Endothelial cell of hepatic sinusoid (primary cell): Measurements from ENCODE around the gene PHYHIPL.
"Not testable (repeated sequence)": the region's sequence is repeated elsewhere in the genome, so short reads cannot be mapped to it uniquely, and the experiment has no call there.

Source experiments
- in situ Hi-C: cut with HindIII; loops from 2 replicates; pipeline ENCODE4 v1.10.0; 2017; ENCODE audit warnings: low sequenced_read_pairs

PHYHIPL gene

DNA sequence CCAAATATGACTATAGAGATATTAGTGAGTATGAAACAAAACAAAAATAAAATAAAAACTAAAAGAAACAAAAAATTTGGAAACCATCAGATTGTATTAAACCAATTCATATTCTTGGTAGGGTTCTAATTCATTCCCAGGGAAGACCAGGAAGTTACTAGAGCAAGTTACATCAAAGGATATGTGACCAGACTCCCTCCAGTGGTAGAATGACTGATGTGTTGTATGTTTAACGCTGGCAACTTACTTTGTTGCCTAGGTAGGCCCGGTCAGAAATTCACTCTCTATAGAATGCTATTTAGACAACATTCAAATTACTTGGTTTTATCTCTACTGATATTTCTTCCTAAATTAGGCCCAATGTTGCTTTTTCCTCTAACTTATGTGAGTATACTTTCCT, 5.2 kb downstream of the PHYHIPL start:
- in situ Hi-C loops, result no loop called here

DNA sequence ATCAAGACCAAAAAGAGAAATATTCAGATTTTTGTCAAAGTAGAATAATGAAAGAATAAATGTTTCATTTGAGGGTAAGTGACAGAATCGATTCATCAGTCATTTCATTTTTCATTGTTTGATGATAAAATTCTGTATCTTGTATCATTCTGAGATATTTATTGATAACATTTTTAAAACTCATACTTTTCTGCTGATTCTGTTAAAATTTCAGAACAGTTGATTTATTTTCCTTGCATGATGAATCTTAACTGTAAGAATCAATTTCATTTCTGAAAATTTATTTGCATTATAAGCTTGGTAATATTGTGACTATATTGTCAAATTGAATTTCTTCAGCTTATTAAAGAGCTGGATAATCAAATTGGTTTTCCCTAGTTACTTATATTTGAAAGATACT, 13.9 kb downstream of the PHYHIPL start:
- in situ Hi-C loops, result no loop called here

DNA sequence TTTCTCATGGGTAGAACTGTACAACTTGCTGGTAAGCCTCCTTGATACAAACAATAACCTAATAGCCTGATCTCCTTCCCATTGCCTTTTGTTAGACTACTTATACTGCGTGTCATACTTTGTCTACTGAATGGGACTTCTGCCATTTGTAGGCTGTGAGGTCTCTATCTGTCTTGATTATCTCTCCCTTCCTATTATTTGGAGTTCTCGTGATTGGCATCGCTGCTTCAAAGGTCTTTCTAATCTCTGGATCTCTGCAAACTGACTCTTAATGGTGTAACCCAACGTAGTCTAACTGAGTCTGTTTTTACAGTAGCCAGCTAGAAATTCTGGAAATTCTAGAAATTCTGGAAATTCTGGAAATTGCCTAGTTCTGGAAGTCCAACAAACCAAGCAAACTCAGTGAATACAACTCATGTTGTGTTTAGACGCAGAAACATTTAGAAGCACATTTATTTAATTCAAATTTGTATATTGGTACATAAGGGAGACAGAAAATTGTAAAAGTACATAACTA, 29.8 kb downstream of the PHYHIPL start:
- in situ Hi-C loops, result no loop called here

DNA sequence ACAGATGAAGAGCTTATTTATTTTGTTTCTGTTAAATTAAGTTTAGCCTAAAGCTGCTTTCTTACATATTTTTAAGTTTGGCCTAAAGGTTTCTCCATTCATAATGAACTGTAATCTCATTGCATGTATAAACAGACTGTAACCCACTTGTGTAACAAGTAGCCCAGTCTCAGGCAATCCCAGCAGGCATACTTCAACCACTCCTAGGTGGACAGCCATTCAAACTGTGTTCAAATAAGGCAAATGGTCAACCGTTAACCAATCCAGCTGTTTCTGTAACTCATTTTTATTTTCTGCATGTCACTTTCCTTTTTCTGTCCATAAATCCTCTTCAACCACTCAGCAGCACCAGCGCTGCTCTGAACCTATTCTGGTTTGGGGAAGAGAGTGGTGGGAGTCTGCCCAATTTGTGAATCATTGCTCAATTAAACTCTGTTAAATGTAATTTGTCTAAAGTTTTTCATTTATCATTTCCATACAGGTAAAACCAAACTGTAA, 35.9 kb downstream of the PHYHIPL start:
- in situ Hi-C loops, result loop anchor here (5.0 kb wide), 1 partner anchor 35 kb away; the partner anchor contains the start of gene PHYHIPL

DNA sequence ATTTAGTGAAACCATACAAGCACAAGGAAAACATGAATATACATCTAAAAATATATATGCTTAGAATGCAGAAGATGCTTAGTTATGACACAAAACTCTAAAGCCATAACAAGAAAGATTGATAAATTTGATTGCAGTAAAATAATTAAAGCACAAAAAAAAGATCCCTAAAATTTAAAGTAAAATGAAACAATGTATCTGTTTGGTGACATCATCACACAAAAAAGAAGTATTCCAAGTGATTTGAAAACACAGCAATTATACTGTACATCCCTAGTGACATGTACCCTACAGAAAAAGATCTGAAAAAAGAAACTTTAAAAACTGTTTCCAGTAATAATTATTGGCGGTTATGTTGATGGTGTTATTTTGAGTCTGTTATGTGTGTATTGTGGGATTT, 37.7 kb downstream of the PHYHIPL start:
- in situ Hi-C loops, result loop anchor here (5.0 kb wide), 1 partner anchor 37 kb away; the partner anchor contains the start of gene PHYHIPL

DNA sequence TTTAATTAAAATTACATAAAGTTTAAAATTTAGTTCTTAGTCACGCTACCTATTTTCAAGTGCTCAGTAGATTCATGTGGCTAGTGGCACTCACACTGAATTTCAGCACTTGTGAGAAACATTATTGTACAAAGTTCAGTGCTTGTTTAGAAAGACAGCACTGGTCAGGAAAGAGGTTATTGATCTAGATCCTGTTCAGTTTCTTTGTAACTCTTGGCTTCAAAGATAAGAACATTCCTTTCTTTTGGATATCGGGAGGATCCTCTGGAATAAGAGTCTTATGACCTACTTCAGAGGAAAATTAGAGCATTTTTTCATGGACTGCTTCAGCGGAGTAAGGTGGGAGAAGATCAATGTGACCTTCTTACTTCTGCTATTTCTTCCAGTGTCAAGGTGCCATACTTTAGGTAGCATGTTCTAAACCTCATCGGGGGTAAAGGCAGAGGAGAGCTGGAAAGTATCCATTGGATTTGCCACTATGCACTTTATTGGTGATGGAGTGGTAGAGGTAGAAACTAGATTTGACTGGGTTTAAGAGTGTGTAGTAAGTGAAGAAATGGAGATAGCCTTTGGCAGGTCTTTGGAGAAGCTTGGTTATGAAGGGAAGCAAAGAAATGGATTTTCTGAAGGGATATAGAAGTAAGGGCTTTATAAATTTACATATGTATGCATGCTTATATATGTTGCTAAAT, 39.9 kb downstream of the PHYHIPL start:
- in situ Hi-C loops, result no loop called here

DNA sequence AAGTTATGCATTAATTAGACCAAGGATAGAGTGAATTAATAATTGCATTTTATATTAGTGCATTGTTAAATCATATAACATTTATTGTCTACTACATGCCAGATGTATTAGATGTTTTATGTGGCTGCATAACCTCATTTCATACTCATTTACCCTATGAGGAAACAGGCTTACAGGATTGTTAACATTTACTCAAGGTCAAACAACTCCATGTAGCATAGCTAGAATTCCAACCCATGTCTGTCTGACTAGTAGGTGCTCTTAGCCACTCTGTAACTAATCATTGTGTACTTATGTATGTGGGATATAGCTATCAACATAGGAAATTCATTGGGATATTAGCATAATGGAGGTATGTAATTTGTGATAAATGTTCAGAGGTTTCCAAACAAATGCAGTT, 46.3 kb downstream of the PHYHIPL start:
- in situ Hi-C loops, result no loop called here

DNA sequence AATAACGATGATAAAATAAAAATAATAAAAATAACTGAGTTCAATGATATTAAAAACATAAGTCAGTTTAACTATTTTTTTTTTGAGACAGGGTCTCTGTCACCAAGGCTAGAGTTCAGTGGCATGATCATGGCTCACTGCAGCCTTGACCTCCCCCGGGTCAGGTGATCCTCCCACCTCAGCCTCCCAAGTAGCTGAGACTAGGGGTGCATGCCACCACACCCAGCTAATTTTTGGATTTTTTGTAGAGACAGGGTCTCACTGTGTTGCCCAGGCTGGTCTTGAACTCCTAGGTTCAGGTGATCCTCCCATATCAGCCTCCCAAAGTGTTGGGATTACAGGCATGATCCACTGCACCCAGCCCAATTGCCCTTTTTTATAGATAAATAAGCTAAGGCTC, 47.2 kb downstream of the PHYHIPL start:
- in situ Hi-C loops, result not testable (repeated sequence)

DNA sequence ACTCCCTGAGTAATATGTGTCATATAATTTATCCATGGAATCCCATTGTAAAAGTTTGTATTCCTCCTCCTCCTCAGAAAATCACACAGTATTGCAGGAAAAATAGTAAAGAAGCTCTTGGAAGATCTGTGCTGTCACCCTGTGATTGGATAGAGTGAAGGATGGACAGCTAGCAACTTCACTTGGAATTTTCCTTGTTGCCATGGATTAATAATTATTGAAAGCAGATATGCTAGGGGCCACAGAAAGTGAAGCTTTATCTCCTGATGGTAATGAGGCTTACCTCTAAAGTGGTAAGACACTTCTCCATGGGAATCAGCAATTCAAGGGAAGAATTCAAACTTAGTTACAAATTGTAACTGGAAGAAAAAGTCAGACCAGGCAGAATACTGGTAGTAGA, 48.8 kb downstream of the PHYHIPL start:
- in situ Hi-C loops, result no loop called here

DNA sequence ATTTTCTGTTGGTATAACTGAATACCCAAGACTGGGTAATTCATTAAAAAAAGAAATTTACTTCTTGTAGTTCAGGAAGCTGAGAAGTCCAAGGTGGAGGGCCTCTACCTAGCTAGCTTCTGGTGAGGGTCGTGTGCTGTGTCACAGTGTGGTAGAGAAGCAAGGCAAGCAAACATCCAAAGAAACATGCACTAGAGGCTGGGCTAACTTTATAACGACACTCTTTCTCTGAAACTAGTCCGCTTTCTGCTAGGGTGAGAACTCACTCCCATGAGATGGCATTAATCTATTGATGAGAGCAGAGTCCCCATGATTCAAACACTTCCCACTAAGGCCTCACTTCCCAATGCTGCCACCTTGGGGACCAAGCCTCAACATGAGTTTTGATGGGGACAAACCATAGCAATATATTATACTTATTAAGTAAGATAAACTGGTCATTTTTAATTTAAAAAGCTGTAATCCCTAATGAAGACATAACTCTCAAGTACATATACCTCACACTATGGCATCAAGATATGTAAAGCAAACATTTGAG, 50.8 kb downstream of the PHYHIPL start:
- in situ Hi-C loops, result no loop called here

DNA sequence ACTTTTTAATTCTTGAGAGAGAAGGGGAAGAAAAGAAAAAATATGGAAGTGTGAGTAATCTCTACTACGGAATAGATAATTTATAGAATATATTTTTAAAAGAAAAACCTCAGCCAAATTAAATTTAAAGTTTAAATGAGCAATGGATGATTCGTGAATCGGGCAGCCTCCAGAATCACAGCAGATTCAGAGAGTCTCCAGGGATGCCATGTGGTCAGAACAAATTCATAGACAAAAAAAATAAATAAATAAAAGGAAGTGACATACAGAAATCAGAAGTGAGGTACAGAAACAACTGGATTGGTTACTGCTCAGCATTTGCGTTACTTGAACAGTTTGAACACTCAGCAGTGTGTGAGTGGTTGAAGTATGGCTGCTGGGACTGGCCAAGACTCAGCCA, 53.0 kb downstream of the PHYHIPL start:
- in situ Hi-C loops, result no loop called here

DNA sequence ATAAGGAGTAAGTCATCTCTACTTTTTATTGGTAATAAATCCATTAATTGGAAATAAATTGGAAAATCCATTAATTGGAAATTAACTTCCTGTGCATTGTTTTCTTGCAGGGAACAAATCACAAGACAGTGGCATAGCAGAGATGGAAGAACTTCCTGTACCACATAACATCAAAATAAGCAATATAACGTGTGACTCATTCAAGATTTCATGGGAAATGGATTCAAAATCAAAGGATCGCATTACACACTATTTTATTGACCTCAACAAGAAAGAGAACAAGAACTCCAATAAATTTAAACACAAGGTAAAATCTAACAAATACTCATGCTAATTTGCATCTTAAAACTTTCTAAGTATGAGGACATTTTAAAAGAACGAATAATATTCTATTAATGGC, 57.8 kb downstream of the PHYHIPL start:
- in situ Hi-C loops, result no loop called here

DNA sequence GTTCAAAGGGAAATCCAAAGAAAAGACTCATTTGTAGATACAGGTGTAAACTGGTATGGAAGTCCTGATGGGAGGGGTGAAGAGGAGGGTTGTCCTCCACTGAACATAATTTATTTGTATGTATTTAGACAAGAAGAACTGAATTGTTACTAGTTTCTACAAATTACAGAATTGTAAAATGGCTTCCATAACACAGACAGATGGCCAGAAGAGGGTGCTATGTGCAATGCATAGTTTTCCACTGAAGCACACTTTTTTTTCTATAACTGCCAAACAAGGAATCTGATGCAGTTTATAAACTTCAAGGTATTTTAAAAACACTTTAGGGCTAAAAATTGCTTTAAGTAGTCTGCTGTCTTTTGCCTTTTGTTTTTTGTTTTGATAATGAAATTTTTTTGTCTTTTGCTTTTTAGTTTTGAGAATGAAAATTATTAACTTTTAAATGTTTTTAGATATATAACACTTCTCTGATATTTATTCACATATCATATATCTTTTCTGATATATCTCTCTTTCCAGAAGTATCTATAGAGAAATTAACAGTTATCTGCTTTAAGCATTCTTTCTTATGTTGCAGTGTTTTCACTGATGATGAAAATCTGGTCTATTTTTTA, 58.5 kb downstream of the PHYHIPL start:
- in situ Hi-C loops, result no loop called here

DNA sequence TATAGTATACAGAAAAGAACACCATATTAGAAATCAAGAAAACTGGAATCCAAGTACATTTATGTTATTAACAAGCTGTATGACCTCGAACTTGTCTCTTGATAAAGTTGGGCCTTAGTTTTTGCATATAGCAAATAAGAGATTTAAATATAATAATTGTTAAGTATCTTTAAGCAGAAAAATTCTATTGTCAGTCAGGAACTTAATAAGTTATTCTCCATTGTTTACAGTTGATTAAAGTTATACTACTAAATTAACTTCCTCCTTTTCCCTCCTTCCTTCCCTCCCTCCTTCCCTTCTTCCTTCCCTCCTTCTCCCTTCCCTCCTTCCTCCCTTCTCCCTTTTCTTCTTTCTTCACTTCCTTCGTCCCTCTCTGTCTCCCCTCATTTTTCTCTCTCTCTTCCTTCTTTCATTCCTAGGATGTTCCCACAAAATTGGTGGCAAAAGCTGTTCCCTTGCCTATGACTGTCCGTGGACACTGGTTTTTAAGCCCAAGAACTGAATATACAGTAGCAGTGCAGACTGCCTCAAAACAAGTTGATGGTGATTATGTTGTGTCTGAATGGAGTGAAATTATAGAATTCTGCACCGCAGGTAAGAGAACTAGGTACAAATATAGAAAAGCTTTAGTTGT, 59.7 kb downstream of the PHYHIPL start:
- in situ Hi-C loops, result no loop called here

DNA sequence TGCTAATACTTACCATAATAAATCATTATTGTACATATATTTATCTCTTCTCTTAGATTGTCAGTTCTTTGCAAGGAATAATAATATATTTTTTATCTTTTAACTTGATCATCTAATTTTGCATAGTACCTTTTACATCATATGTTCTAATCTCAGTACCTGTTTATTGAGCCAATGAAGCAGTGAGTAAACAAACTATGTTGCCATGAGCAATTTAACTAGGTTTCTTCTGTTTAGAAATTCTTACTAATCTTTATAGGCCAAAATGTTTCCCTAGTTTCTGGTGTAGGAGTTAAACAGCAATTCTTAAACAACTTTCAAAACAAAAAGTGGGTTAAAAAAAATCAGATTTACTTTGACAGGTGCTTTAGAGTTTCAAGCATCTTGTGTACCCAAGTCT, 61.3 kb downstream of the PHYHIPL start:
- in situ Hi-C loops, result no loop called here

DNA sequence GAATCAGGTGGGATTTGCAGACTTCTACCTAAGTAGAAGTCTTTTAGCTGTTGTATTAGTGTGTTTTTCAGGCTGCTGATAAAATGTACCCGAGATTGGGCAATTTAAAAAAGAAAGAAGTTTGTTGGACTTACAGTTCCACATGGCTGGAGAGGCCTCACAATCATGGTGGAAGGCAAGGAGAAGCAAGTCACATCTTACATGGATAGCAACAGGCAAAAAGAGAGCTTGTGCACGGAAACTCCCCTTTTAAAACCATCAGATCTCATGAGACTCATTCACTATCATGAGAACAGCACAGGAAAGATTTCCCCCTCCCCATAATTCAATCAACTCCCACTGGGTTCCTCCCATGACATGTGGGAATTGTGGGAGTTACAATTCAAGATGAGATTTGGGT, 62.7 kb downstream of the PHYHIPL start:
- in situ Hi-C loops, result not testable (repeated sequence)

DNA sequence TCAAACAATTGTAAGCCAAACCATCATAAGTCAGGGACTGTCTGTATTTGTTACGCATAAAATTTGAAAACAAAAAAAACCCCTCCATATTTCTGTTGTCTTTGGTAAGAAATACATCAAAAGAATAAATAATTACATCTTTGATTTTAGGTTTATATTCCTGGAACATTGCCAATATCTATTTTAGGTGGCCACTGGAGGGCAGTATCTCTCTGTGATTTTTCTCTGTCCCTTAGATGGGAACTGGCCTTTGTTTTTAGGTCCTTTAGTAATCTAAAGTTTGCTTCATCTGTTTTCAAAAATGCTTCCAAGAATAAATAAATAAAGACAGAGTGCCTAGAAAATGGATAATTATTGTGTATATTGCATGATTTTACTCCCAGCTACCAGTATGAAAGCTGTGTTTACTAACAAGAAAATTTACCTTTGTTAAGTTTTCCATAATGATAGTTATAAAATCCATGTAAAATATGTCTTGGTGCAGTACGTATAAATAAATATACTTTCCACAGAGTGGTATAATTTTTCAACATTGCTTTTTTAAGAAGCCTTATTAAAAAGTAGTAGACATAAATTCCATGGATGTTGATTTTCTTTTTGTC, 64.2 kb downstream of the PHYHIPL start:
- in situ Hi-C loops, result no loop called here

DNA sequence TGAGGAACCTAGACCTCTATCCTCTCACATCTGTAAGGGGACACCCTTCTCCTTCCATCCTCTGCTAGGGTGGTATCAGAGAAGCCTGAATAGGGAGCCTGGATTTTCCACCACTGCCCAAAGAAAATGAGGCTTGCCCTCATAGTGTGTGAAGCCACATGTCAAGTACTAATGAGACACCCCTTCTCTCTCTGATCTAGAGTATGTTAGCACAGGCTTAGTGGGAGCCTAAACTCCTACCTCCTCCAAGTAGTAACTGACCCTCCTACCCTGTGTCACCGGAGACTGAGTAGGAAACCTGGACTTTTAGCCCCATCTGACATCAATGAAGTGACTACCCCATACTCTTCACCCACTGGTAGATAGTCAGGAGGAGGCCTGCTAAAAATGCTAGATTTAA, 65.6 kb downstream of the PHYHIPL start:
- in situ Hi-C loops, result no loop called here

DNA sequence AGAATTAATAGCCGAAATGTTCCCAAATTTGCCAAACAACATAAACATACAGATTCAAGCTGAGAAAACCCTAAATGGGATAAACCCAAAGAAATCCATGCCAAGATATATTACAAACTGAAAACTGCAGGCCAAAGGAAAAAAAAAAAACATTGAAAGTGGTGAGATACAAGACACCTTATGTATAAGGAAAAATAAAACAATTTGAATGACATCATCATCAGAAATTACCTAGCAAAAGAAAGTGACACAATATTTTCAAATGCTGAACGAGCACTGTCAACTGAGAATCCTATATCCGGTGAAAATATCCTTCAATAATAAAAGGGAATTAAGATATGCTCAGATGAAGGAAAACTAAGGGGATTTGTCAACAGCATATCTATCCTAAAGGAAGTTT, 66.5 kb downstream of the PHYHIPL start:
- in situ Hi-C loops, result no loop called here

DNA sequence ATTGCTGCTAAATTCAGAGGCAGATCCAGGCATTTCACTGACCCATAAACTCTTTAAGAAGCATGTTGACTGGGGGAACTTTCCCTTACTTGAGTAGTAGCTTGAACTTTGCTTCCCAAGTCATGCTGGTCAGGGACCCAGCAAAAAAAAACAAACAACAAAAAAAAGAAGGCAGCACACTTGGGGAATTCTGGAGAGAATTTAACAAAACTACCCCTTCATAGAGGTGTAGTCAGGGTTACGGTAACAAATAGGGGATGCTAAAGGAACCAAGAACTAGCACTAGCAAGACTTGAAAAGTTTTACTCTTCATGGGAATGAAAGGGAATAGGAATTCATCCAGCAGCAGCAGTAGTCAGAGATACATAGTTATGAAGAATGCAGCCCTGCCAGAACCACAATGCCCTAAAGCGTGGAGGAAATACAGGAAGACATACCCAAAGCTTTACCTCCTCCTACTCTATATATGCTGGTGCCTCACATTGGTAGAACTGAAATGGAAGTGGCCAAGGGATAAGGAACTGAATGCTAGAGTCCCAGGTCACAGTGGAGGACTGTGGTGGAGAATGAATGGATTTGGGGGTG, 67.3 kb downstream of the PHYHIPL start:
- in situ Hi-C loops, result no loop called here

DNA sequence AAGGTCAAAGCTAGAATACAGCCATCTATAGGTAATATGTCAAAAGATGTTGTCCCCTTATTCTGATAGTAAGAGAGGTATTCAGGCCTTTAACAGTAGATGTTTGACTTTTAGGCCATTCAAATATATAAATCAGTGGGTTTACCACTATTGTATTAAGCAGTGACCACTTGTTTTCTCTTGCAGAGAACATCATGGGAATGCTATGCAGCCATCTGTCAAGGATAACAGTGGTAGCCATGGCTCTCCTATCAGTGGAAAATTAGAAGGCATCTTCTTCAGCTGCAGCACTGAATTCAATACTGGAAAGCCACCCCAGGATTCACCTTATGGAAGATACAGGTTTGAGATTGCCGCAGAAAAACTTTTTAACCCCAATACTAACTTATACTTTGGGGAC, 68.4 kb downstream of the PHYHIPL start:
- in situ Hi-C loops, result no loop called here
